MM.1S (cell line): ENCODE data around the gene THG1L.

Experiments
- DNase-seq: peaks from one replicate; pipeline ENCODE4 v3.0.0-alpha.2; 2015
- H2AFZ ChIP-seq: fragments of 300-600 bp; sonication (generic); 2 replicates; pipeline ENCODE4 v1.6.0; 2016; ENCODE audit warnings: antibody characterized with exemption, low read length
- H3F3A ChIP-seq: fragments of 300-600 bp; sonication (generic); 2 replicates; pipeline ENCODE4 v1.6.1; 2016; ENCODE audit warnings: mild to moderate bottlenecking, antibody characterized with exemption, low read length, moderate library complexity, mixed read lengths; ENCODE audit not compliant: insufficient read depth
- H3K27ac ChIP-seq: fragments of 300-600 bp; sonication (generic); 2 replicates; pipeline ENCODE4 v1.5.1; 2016; ENCODE audit warnings: mild to moderate bottlenecking, low read length
- H3K27me3 ChIP-seq: fragments of 300-600 bp; sonication (generic); replicated peaks from 2 replicates; pipeline ENCODE4 v1.6.0; 2016; ENCODE audit warnings: low read length; ENCODE audit not compliant: insufficient read depth
- H3K36me3 ChIP-seq: fragments of 300-600 bp; sonication (generic); replicated peaks from 2 replicates; pipeline ENCODE4 v1.6.1; 2016; ENCODE audit warnings: mild to moderate bottlenecking, low read length, mixed read lengths; ENCODE audit not compliant: insufficient read depth
- H3K4me1 ChIP-seq: fragments of 300-600 bp; sonication (generic); 2 replicates; pipeline ENCODE4 v1.6.1; 2016; ENCODE audit warnings: low read length, mixed read lengths
- H3K4me2 ChIP-seq: fragments of 300-600 bp; sonication (generic); 2 replicates; pipeline ENCODE4 v1.6.0; 2016; ENCODE audit warnings: low read depth, low read length
- H3K4me3 ChIP-seq: fragments of 300-600 bp; sonication (generic); 2 replicates; pipeline ENCODE4 v1.5.1; 2016; ENCODE audit warnings: low read length, mixed read lengths
- H3K79me2 ChIP-seq: fragments of 300-600 bp; sonication (generic); 2 replicates; pipeline ENCODE4 v1.6.1; 2016; ENCODE audit warnings: mixed run types, low read length, mixed read lengths
- H3K9ac ChIP-seq: fragments of 300-600 bp; sonication (generic); 2 replicates; pipeline ENCODE4 v1.6.1; 2016; ENCODE audit warnings: low read length, mixed read lengths
- H3K9me2 ChIP-seq: fragments of 300-600 bp; sonication (generic); replicated peaks from 2 replicates; pipeline ENCODE4 v1.6.1; 2016; ENCODE audit warnings: mild to moderate bottlenecking, low read length, mixed read lengths; ENCODE audit not compliant: insufficient read depth
- H3K9me3 ChIP-seq: fragments of 300-600 bp; sonication (generic); replicated peaks from 2 replicates; pipeline ENCODE4 v1.6.1; 2016; ENCODE audit warnings: mild to moderate bottlenecking, low read length, mixed read lengths; ENCODE audit not compliant: insufficient read depth
- H4K20me1 ChIP-seq: fragments of 300-600 bp; sonication (generic); 2 replicates; pipeline ENCODE4 v1.6.1; 2016; ENCODE audit warnings: mild to moderate bottlenecking, low read length, moderate library complexity, mixed read lengths; ENCODE audit not compliant: insufficient read depth
- CTCF ChIP-seq: fragments of 300-600 bp; sonication (generic); IDR thresholded peaks from 2 replicates; pipeline ENCODE4 v1.5.1; 2016; ENCODE audit warnings: antibody characterized with exemption, low read length, mixed read lengths
- EZH2 ChIP-seq: fragments of 300-600 bp; sonication (generic); optimal IDR thresholded peaks from 2 replicates; pipeline ENCODE3; 2017; ENCODE audit warnings: low read depth, mild to moderate bottlenecking, antibody characterized with exemption, low read length, mixed read lengths
- EZH2phosphoT487 ChIP-seq: fragments of 300-600 bp; sonication (generic); IDR thresholded peaks from 2 replicates; pipeline ENCODE4 v1.6.1; 2018; ENCODE audit warnings: antibody characterized with exemption, low read length

Gene THG1L

GRCh38 chr5:157756122-157756521, 24.9 kb downstream of the THG1L start:
- no peak for DNase-seq
- H3F3A ChIP-seq = peaks cover 20% of the 10 kb centered on the region
- H3K9ac ChIP-seq = no peak overlapping the region
- no peaks in the 10 kb centered on the region for H3K9me2 ChIP-seq
- H3K79me2 ChIP-seq = no peaks in the 10 kb centered on the region
- no peak overlapping the region for H3K27ac ChIP-seq
- H3K4me3 ChIP-seq = no peak overlapping the region
- no peaks in the 10 kb centered on the region for H3K9me3 ChIP-seq
- H3K4me1 ChIP-seq = peaks cover 18% of the 10 kb centered on the region
- no peaks in the 10 kb centered on the region for H3K27me3 ChIP-seq
- no peak overlapping the region for H2AFZ ChIP-seq
- TF ChIP-seq EZH2phosphoT487 (no peak), CTCF (no peak), EZH2 (no peak)
- no peak overlapping the region for H3K4me2 ChIP-seq
- no peaks in the 10 kb centered on the region for H4K20me1 ChIP-seq
- no peaks in the 10 kb centered on the region for H3K36me3 ChIP-seq

- Histone ChIP-seq H3K79me2 (no peaks in the 10 kb centered on the region), H3K4me1 (peaks cover 22% of the 10 kb centered on the region), H2AFZ (peak overlapping the region; percentile 44; the same call in 1 of the 2 replicates), H3K4me3 (peak overlapping the region; percentile 9; the same call in 1 of the 2 replicates), H3K9me2 (no peaks in the 10 kb centered on the region), H4K20me1 (no peaks in the 10 kb centered on the region), H3K27me3 (no peaks in the 10 kb centered on the region), H3K27ac (peak overlapping the region; percentile 57; the same call in 1 of the 2 replicates), H3F3A (peaks cover 20% of the 10 kb centered on the region), H3K9me3 (no peaks in the 10 kb centered on the region), H3K4me2 (peak overlapping the region; percentile 54), H3K36me3 (no peaks in the 10 kb centered on the region), H3K9ac (0 out of 2 replicates have a peak overlapping the region, but pooled peaks have one; percentile 8)
- DNase-seq = no peak
- no peak for TF ChIP-seq CTCF
- no peak for TF ChIP-seq EZH2
- no peak for TF ChIP-seq EZH2phosphoT487
These were observed 27.5 kb downstream of the THG1L start for GRCh38 chr5:157758706-157759105.

- H3K4me2 ChIP-seq = no peak overlapping the region
- H2AFZ ChIP-seq = no peak overlapping the region
These were observed 30.7 kb downstream of the THG1L start for GRCh38 chr5:157761690-157762621.

More at GRCh38 chr5:157761690-157762621, 30.7 kb downstream of the THG1L start:
- no peaks in the 10 kb centered on the region for H4K20me1 ChIP-seq
- peak; percentile 66 for DNase-seq
- TF ChIP-seq EZH2 (no peak), CTCF (peak; percentile 82), EZH2phosphoT487 (no peak)
- no peaks in the 10 kb centered on the region for H3K36me3 ChIP-seq
- no peaks in the 10 kb centered on the region for H3K79me2 ChIP-seq
- no peaks in the 10 kb centered on the region for H3K27me3 ChIP-seq
- no peak overlapping the region for H3K9ac ChIP-seq
- H3K27ac ChIP-seq = no peak overlapping the region
- H3F3A ChIP-seq = peaks cover 20% of the 10 kb centered on the region
- peaks cover 22% of the 10 kb centered on the region for H3K4me1 ChIP-seq
- no peaks in the 10 kb centered on the region for H3K9me3 ChIP-seq
- no peaks in the 10 kb centered on the region for H3K9me2 ChIP-seq
- no peak overlapping the region for H3K4me3 ChIP-seq
